Astrocyte (in vitro differentiated cells and primary cell): ENCODE results near the gene MKLN1.

Experiments
- EZH2 ChIP-seq: IDR thresholded peaks from 2 replicates; pipeline ENCODE4 v1.6.1; 2012; ENCODE audit warnings: mild to moderate bottlenecking, low read length, inconsistent platforms; ENCODE audit not compliant: insufficient read depth
- TF ChIP-seq, protein P1 (sequence below): IDR thresholded peaks from 2 replicates; pipeline ENCODE4 v1.5.1; 2011; ENCODE audit warnings: low read depth, mild to moderate bottlenecking, inconsistent platforms, low read length, moderate library complexity; ENCODE audit not compliant: insufficient read depth

DNA sequence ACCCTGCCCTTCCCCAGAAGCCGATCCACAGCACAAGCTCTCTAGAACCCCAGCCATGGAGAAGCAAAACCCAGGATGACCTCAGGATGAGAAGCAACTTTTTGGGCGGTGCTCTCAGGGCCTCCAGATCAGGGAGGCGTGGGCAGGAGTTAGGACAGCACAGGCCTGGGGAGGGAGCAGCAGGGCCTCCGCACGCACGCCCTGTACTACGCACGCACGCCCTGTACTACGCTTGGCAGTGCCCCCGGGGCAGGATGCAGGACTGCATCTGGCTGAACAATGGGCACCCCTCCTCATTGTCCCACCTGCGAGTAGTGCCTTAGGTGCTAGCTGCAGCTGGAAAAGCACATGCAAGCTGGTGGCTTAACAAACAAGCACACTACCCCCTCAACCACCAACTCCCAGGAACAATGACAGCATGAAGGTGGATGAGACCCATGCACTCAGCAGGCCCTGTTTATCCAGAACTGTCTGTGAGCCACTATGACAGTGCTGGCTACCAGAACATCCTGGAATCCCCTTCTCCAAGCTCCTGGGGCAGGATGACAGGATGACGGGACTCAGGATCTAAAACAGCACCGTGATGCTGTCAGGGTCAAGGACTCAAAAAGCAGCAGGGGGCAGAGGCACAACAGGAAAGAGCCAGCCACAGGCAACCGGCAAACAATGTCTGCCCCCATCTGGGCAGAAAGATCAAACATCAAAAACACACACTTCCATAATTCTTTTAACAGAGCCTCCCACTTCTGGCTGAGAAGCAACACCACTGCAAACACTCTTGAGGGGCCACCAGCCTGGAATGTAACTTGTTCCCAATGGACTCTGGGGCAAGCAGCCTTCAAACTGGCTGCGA lies 217.0 kb downstream of the MKLN1 start:
- TF ChIP-seq, protein P1, sequence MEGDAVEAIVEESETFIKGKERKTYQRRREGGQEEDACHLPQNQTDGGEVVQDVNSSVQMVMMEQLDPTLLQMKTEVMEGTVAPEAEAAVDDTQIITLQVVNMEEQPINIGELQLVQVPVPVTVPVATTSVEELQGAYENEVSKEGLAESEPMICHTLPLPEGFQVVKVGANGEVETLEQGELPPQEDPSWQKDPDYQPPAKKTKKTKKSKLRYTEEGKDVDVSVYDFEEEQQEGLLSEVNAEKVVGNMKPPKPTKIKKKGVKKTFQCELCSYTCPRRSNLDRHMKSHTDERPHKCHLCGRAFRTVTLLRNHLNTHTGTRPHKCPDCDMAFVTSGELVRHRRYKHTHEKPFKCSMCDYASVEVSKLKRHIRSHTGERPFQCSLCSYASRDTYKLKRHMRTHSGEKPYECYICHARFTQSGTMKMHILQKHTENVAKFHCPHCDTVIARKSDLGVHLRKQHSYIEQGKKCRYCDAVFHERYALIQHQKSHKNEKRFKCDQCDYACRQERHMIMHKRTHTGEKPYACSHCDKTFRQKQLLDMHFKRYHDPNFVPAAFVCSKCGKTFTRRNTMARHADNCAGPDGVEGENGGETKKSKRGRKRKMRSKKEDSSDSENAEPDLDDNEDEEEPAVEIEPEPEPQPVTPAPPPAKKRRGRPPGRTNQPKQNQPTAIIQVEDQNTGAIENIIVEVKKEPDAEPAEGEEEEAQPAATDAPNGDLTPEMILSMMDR, result no peak
- no peak for TF ChIP-seq EZH2
